HEK293 (cell line): ENCODE measurements around the gene ARHGEF11.

Experiments
- CTCF ChIP-seq: fragments of 450-650 bp; formaldehyde crosslinking; IDR thresholded peaks from 2 replicates; pipeline ENCODE4 v1.5.1; 2016; ENCODE audit warnings: missing biosample characterization, missing genetic modification characterization
- KLF16 ChIP-seq: fragments of 450-650 bp; formaldehyde crosslinking; IDR thresholded peaks from 2 replicates; pipeline ENCODE4 v1.5.1; 2017; ENCODE audit warnings: missing biosample characterization, missing genetic modification characterization
- ZBTB49 ChIP-seq: fragments of 450-650 bp; formaldehyde crosslinking; IDR thresholded peaks from 2 replicates; pipeline ENCODE4 v1.5.1; 2016; ENCODE audit warnings: missing biosample characterization, missing genetic modification characterization, low read depth
- ZNF16 ChIP-seq: fragments of 450-650 bp; formaldehyde crosslinking; IDR thresholded peaks from 2 replicates; pipeline ENCODE4 v1.5.1; 2016; ENCODE audit warnings: low read depth, missing biosample characterization, missing genetic modification characterization
- ZNF274 ChIP-seq, 2 experiments: fragments of 200-500 bp in 1 of 2; fragments of 450-650 bp in 1 of 2; sonication (Bioruptor generic) in 1 of 2; formaldehyde crosslinking in 1 of 2; IDR thresholded peaks; 2 replicates each; pipeline versions ENCODE4 v1.5.1 to v1.6.1; 2014 to 2016; ENCODE audit warnings: borderline replicate concordance in 1 of 2, inconsistent platforms in 1 of 2, low read length in 1 of 2, missing biosample characterization in 1 of 2, missing genetic modification characterization in 1 of 2
- ZNF311 ChIP-seq: fragments of 450-650 bp; formaldehyde crosslinking; IDR thresholded peaks from 2 replicates; pipeline ENCODE4 v1.5.1; 2017; ENCODE audit warnings: missing biosample characterization, missing genetic modification characterization, borderline replicate concordance
- ZNF449 ChIP-seq: fragments of 450-650 bp; formaldehyde crosslinking; IDR thresholded peaks from 2 replicates; pipeline ENCODE4 v1.5.1; 2017; ENCODE audit warnings: missing biosample characterization, mild to moderate bottlenecking, missing genetic modification characterization, moderate library complexity
- ZNF777 ChIP-seq: fragments of 450-650 bp; formaldehyde crosslinking; IDR thresholded peaks from 2 replicates; pipeline ENCODE4 v1.5.1; 2017; ENCODE audit warnings: missing biosample characterization, missing genetic modification characterization, borderline replicate concordance

- TF ChIP-seq CTCF (no peak), ZNF777 (no peak), ZNF449 (no peak), ZNF274 (IDR thresholded peaks at IDR 0.05; ENCODE audit: low read length) (no peak), ZNF274 (tag by site-specific recombination; IDR thresholded peaks at IDR 0.05; ENCODE audit: borderline replicate concordance) (no peak), KLF16 (no peak), ZBTB49 (tag by site-specific recombination) (no peak), ZNF311 (tag by site-specific recombination) (no peak), ZNF16 (tag by site-specific recombination) (no peak)
Observed at GRCh38 chr1:157081707-157082106, 36.2 kb upstream of the ARHGEF11 start.
